Measurements from ENCODE around the gene KNDC1. TPM values are rescaled to one million over a fixed set of nuclear protein-coding genes. Genes with fewer than 3 reads are reported as not detected.

Gene KNDC1
- total RNA-seq, 1 experiment from 2014 or later = 1.7 TPM

DNA sequence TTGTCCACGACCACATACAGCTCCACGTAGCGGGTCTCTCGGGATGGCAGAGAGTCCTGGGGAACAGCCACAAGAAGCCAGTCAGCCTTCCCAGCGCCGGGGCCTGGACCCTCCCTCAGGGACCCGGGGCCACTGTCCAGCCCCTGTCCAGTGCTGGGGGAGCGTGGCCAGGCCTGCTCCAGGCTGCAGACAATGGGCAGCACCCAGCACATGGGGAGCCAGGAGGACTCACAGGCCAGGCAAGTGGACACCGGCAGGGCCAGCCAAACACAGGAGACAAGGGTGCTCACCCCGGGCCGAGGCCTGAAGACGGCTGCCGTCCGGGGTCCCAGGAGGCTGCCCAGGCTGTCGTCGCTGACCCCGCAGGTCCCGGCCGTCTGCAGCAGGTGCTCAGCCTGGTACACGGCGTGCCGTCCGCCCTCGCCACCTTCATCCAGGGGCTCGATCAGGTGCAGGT, 113.0 kb downstream of the KNDC1 start:
- H3K36me3 ChIP-seq (ENCODE audit: low read depth) = no peaks in the 10 kb centered on the region
- no peaks in the 10 kb centered on the region for H3K9me2 ChIP-seq (ENCODE audit: insufficient read depth)
- H2AFZ ChIP-seq = no peak overlapping the region
- intact Hi-C loops (cut with micrococcal nuclease; ENCODE audit: unreplicated experiment) = no loop called here
- H4K20me1 ChIP-seq (ENCODE audit: insufficient read depth) = no peaks in the 10 kb centered on the region
- no peaks in the 10 kb centered on the region for H3K27me3 ChIP-seq (ENCODE audit: insufficient read depth, low read depth)
- no TSS peak for BruUV-seq (replicated peaks)
- POLR2A ChIA-PET (ENCODE audit: unreplicated experiment) = no interaction called here
- H3K79me2 ChIP-seq (ENCODE audit: low read depth) = 0 out of 2 replicates have a peak, but pooled peaks cover 5% of the 10 kb centered on the region
- no peak overlapping the region for H3K4me3 ChIP-seq
- no peak for DNase-seq
- H3K9me3 ChIP-seq (ENCODE audit: insufficient read depth, low read depth) = no peaks in the 10 kb centered on the region
- no peak overlapping the region for H3K4me2 ChIP-seq
- H3F3A ChIP-seq (ENCODE audit: insufficient read depth, low read depth) = peaks cover 12% of the 10 kb centered on the region
- CTCF ChIA-PET = no interaction called here
- peaks cover 23% of the 10 kb centered on the region for H3K4me1 ChIP-seq (replicated peaks; ENCODE audit: insufficient read depth)
- TF ChIP-seq, protein P1, sequence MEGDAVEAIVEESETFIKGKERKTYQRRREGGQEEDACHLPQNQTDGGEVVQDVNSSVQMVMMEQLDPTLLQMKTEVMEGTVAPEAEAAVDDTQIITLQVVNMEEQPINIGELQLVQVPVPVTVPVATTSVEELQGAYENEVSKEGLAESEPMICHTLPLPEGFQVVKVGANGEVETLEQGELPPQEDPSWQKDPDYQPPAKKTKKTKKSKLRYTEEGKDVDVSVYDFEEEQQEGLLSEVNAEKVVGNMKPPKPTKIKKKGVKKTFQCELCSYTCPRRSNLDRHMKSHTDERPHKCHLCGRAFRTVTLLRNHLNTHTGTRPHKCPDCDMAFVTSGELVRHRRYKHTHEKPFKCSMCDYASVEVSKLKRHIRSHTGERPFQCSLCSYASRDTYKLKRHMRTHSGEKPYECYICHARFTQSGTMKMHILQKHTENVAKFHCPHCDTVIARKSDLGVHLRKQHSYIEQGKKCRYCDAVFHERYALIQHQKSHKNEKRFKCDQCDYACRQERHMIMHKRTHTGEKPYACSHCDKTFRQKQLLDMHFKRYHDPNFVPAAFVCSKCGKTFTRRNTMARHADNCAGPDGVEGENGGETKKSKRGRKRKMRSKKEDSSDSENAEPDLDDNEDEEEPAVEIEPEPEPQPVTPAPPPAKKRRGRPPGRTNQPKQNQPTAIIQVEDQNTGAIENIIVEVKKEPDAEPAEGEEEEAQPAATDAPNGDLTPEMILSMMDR (conservative IDR thresholded peaks at IDR 0.05) = no peak
- no peak for TF ChIP-seq EZH2 (IDR thresholded peaks at IDR 0.05; ENCODE audit: low read depth)
- H3K27ac ChIP-seq = no peak overlapping the region

- ChIA-PET POLR2A (ENCODE audit: unreplicated experiment) (no interaction called here), CTCF (no interaction called here)
- no peaks in the 10 kb centered on the region for H3K36me3 ChIP-seq (ENCODE audit: low read depth)
- no peaks in the 10 kb centered on the region for H3K9me3 ChIP-seq (ENCODE audit: insufficient read depth, low read depth)
- H3K79me2 ChIP-seq (ENCODE audit: low read depth) = 0 out of 2 replicates have a peak, but pooled peaks cover 5% of the 10 kb centered on the region
- TF ChIP-seq, protein P1 (conservative IDR thresholded peaks at IDR 0.05) = no peak
- TF ChIP-seq EZH2 (IDR thresholded peaks at IDR 0.05; ENCODE audit: low read depth) = no peak
- H2AFZ ChIP-seq = no peak overlapping the region
- H3K4me3 ChIP-seq = no peak overlapping the region
- no TSS peak for BruUV-seq (replicated peaks)
- H3F3A ChIP-seq (ENCODE audit: insufficient read depth, low read depth) = peaks cover 18% of the 10 kb centered on the region
- no peak for DNase-seq
- H3K4me1 ChIP-seq (replicated peaks; ENCODE audit: insufficient read depth) = peaks cover 27% of the 10 kb centered on the region
- no peak overlapping the region for H3K27ac ChIP-seq
- no peaks in the 10 kb centered on the region for H4K20me1 ChIP-seq (ENCODE audit: insufficient read depth)
- no peaks in the 10 kb centered on the region for H3K27me3 ChIP-seq (ENCODE audit: insufficient read depth, low read depth)
- no peak overlapping the region for H3K4me2 ChIP-seq
- H3K9me2 ChIP-seq (ENCODE audit: insufficient read depth) = no peaks in the 10 kb centered on the region
- intact Hi-C loops (cut with micrococcal nuclease; ENCODE audit: unreplicated experiment) = no loop called here
These were observed 113.6 kb downstream of the KNDC1 start for GRCh38 chr10:133273534-133274143.

- H3K27me3 ChIP-seq (ENCODE audit: insufficient read depth, low read depth) = no peaks in the 10 kb centered on the region
- peak overlapping the region; percentile 58 for H3K4me3 ChIP-seq
- DNase-seq = peak; percentile 54 to 68
- H4K20me1 ChIP-seq (ENCODE audit: insufficient read depth) = no peaks in the 10 kb centered on the region
- H3K27ac ChIP-seq = peak overlapping the region; percentile 89
- no peak overlapping the region for H2AFZ ChIP-seq
- ChIA-PET POLR2A (ENCODE audit: unreplicated experiment) (interaction anchor here (0.9 kb wide), 1 partner anchor 16 kb away, joined by 10 read pairs; no protein-coding TSS in a partner anchor), CTCF (no interaction called here)
- H3F3A ChIP-seq (ENCODE audit: insufficient read depth, low read depth) = peaks cover 29% of the 10 kb centered on the region
- no TSS peak for BruUV-seq (replicated peaks)
- no peaks in the 10 kb centered on the region for H3K9me2 ChIP-seq (ENCODE audit: insufficient read depth)
- H3K79me2 ChIP-seq (ENCODE audit: low read depth) = 0 out of 2 replicates have a peak, but pooled peaks cover 5% of the 10 kb centered on the region
- H3K9me3 ChIP-seq (ENCODE audit: insufficient read depth, low read depth) = no peaks in the 10 kb centered on the region
- H3K4me2 ChIP-seq = peak overlapping the region; percentile 89
- peaks cover 38% of the 10 kb centered on the region for H3K4me1 ChIP-seq (replicated peaks; ENCODE audit: insufficient read depth)
- TF ChIP-seq, protein P1 (conservative IDR thresholded peaks at IDR 0.05) = no peak
- TF ChIP-seq EZH2 (IDR thresholded peaks at IDR 0.05; ENCODE audit: low read depth) = no peak
- intact Hi-C loops (cut with micrococcal nuclease; ENCODE audit: unreplicated experiment) = no loop called here
- no peaks in the 10 kb centered on the region for H3K36me3 ChIP-seq (ENCODE audit: low read depth)
These were observed 115.0 kb downstream of the KNDC1 start for GRCh38 chr10:133274751-133275683.
